HG02973 (cell line): ENCODE data around the gene PCNX2.

Source experiments
- ATAC-seq: cut with Tn5 transposase; IDR thresholded peaks from one replicate; pipeline ENCODE4 v1.9.1; 2021; ENCODE audit warnings: moderate library complexity; ENCODE audit not compliant: unreplicated experiment

The PCNX2 gene

GRCh38 chr1:233257786-233258185 lies 37.7 kb downstream of the PCNX2 start:
- ATAC-seq, result no peak

- ATAC-seq, result no peak
Observed at GRCh38 chr1:233256789-233257188, 38.7 kb downstream of the PCNX2 start.

- ATAC-seq, result no peak
Observed at GRCh38 chr1:233256191-233256590, 39.3 kb downstream of the PCNX2 start.

- ATAC-seq, result no peak
Observed at GRCh38 chr1:233255145-233255544, 40.4 kb downstream of the PCNX2 start.

GRCh38 chr1:233253832-233254331 lies 41.6 kb downstream of the PCNX2 start:
- no peak for ATAC-seq

- ATAC-seq, result no peak
Observed at GRCh38 chr1:233253231-233253831, 42.2 kb downstream of the PCNX2 start.

GRCh38 chr1:233252441-233252840 lies 43.1 kb downstream of the PCNX2 start:
- no peak for ATAC-seq

GRCh38 chr1:233251201-233251720 lies 44.3 kb downstream of the PCNX2 start:
- ATAC-seq, result no peak

GRCh38 chr1:233248014-233248413 lies 47.5 kb downstream of the PCNX2 start:
- no peak for ATAC-seq

- no peak for ATAC-seq
Observed at GRCh38 chr1:233246965-233247364, 48.6 kb downstream of the PCNX2 start.

GRCh38 chr1:233245191-233245765 lies 50.2 kb downstream of the PCNX2 start:
- no peak for ATAC-seq

GRCh38 chr1:233244183-233244582 lies 51.3 kb downstream of the PCNX2 start:
- no peak for ATAC-seq

- ATAC-seq, result no peak
Observed at GRCh38 chr1:233242827-233243483, 52.6 kb downstream of the PCNX2 start.

- ATAC-seq, result no peak
Observed at GRCh38 chr1:233241759-233242158, 53.8 kb downstream of the PCNX2 start.

GRCh38 chr1:233240829-233241682 lies 54.5 kb downstream of the PCNX2 start:
- peak; percentile 70 for ATAC-seq

GRCh38 chr1:233240371-233240770 lies 55.2 kb downstream of the PCNX2 start:
- no peak for ATAC-seq

- ATAC-seq, result no peak
Observed at GRCh38 chr1:233238884-233239431, 56.6 kb downstream of the PCNX2 start.

GRCh38 chr1:233237647-233238046 lies 57.9 kb downstream of the PCNX2 start:
- ATAC-seq, result no peak

GRCh38 chr1:233233508-233234040 lies 62.0 kb downstream of the PCNX2 start:
- no peak for ATAC-seq

- ATAC-seq, result no peak
Observed at GRCh38 chr1:233230011-233230410, 65.5 kb downstream of the PCNX2 start.

GRCh38 chr1:233229288-233229687 lies 66.2 kb downstream of the PCNX2 start:
- no peak for ATAC-seq
